ENCODE measurements around the gene HS3ST5. TPM values are rescaled to one million over a fixed set of nuclear protein-coding genes. Genes with fewer than 3 reads are reported as not detected.

Gene HS3ST5
- total RNA-seq, 1 experiment from 2014 or later = not detected

DNA sequence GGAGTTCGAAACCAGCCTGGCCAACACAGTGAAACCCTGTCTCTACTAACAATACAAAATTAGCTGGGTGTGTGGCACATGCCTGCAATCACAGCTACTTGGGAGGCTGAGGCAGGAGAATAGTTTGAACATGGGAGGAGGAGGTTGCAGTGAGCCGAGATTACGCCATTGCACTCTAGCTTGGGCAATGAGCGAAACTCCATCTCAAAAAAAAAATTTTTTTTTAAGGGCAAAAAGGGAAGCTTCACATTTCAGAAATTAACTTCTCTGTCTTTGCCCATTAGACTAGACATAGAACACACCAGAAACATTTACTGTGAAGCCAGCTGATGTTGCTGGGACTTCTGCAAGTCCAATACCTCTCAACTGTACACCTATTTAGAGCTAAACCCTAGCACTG lies 281.1 kb downstream of the HS3ST5 start:
- no TSS peak for BruUV-seq (replicated peaks)
- H3K9me2 ChIP-seq (ENCODE audit: insufficient read depth) = no peaks in the 10 kb centered on the region
- no peaks in the 10 kb centered on the region for H3K79me2 ChIP-seq (ENCODE audit: insufficient read depth, low read length)
- H3K9ac ChIP-seq (ENCODE audit: low read length) = no peak overlapping the region
- no peak overlapping the region for H3K4me3 ChIP-seq (replicated peaks in 1 of 2; ENCODE audit: low read depth in 1 of 2, low read length in 2 of 2)
- intact Hi-C loops (cut with micrococcal nuclease) = no loop called here
- no peaks in the 10 kb centered on the region for H3K4me1 ChIP-seq (ENCODE audit: control insufficient read depth in 1 of 2, insufficient read depth in 2 of 2, low read length in 2 of 2)
- H3K36me3 ChIP-seq (ENCODE audit: control insufficient read depth in 1 of 2, insufficient read depth in 2 of 2, low read length in 2 of 2) = no peaks in the 10 kb centered on the region
- no peaks in the 10 kb centered on the region for H3K27me3 ChIP-seq (ENCODE audit: insufficient read depth, low read length)
- H3K9me3 ChIP-seq (ENCODE audit: control insufficient read depth in 1 of 2, insufficient read depth in 1 of 2, low read depth in 1 of 2, low read length in 2 of 2) = no peaks in the 10 kb centered on the region
- ChIA-PET RAD21 (ENCODE audit: low non-redundant PET in 1 of 2, low total read pairs in 2 of 2, uncharacterized antibody in 2 of 2, unreplicated experiment in 2 of 2) (no interaction called here), CTCF (interaction anchor here (1.7 kb wide), 1 partner anchor 67 kb away, joined by 9 read pairs; no protein-coding TSS in a partner anchor), POLR2A (no interaction called here)
- H3K4me2 ChIP-seq (ENCODE audit: low read length) = no peak overlapping the region
- TF ChIP-seq, protein P1, sequence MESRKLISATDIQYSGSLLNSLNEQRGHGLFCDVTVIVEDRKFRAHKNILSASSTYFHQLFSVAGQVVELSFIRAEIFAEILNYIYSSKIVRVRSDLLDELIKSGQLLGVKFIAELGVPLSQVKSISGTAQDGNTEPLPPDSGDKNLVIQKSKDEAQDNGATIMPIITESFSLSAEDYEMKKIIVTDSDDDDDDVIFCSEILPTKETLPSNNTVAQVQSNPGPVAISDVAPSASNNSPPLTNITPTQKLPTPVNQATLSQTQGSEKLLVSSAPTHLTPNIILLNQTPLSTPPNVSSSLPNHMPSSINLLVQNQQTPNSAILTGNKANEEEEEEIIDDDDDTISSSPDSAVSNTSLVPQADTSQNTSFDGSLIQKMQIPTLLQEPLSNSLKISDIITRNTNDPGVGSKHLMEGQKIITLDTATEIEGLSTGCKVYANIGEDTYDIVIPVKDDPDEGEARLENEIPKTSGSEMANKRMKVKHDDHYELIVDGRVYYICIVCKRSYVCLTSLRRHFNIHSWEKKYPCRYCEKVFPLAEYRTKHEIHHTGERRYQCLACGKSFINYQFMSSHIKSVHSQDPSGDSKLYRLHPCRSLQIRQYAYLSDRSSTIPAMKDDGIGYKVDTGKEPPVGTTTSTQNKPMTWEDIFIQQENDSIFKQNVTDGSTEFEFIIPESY (IDR thresholded peaks at IDR 0.05; ENCODE audit: extremely low read depth, insufficient replicate concordance, low read length) = no peak
- TF ChIP-seq, protein P2, sequence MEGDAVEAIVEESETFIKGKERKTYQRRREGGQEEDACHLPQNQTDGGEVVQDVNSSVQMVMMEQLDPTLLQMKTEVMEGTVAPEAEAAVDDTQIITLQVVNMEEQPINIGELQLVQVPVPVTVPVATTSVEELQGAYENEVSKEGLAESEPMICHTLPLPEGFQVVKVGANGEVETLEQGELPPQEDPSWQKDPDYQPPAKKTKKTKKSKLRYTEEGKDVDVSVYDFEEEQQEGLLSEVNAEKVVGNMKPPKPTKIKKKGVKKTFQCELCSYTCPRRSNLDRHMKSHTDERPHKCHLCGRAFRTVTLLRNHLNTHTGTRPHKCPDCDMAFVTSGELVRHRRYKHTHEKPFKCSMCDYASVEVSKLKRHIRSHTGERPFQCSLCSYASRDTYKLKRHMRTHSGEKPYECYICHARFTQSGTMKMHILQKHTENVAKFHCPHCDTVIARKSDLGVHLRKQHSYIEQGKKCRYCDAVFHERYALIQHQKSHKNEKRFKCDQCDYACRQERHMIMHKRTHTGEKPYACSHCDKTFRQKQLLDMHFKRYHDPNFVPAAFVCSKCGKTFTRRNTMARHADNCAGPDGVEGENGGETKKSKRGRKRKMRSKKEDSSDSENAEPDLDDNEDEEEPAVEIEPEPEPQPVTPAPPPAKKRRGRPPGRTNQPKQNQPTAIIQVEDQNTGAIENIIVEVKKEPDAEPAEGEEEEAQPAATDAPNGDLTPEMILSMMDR (IDR thresholded peaks at IDR 0.05 in 2 of 3, conservative IDR thresholded peaks at IDR 0.05 in 1 of 3; ENCODE audit: borderline replicate concordance in 1 of 3, insufficient read depth in 1 of 3, low read depth in 2 of 3, low read length in 2 of 3) = no peak
- no peak for TF ChIP-seq EZH2phosphoT487 (IDR thresholded peaks at IDR 0.05; ENCODE audit: borderline replicate concordance)
- no peak for TF ChIP-seq EZH2 (IDR thresholded peaks at IDR 0.05)
- TF ChIP-seq ZFX (IDR thresholded peaks at IDR 0.05) = no peak
- TF ChIP-seq EGR1 (IDR thresholded peaks at IDR 0.05; ENCODE audit: low read depth) = no peak
- TF ChIP-seq CEBPB (IDR thresholded peaks at IDR 0.05; ENCODE audit: low read depth) = no peak
- TF ChIP-seq ZNF274 (IDR thresholded peaks at IDR 0.05; ENCODE audit: low read depth, low read length) = no peak
- no peak for TF ChIP-seq SP1 (IDR thresholded peaks at IDR 0.05; ENCODE audit: low read depth)
- no peak for TF ChIP-seq POLR2A (IDR thresholded peaks at IDR 0.05; ENCODE audit: borderline replicate concordance, extremely low read depth, insufficient read depth, insufficient read length)
- TF ChIP-seq TCF7L2 (IDR thresholded peaks at IDR 0.05; ENCODE audit: borderline replicate concordance, extremely low read depth, insufficient read depth, insufficient read length) = no peak
- TF ChIP-seq, protein P3, sequence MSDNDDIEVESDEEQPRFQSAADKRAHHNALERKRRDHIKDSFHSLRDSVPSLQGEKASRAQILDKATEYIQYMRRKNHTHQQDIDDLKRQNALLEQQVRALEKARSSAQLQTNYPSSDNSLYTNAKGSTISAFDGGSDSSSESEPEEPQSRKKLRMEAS (IDR thresholded peaks at IDR 0.05) = no peak
- TF ChIP-seq, protein P4, sequence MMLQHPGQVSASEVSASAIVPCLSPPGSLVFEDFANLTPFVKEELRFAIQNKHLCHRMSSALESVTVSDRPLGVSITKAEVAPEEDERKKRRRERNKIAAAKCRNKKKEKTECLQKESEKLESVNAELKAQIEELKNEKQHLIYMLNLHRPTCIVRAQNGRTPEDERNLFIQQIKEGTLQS (IDR thresholded peaks at IDR 0.05) = no peak
- TF ChIP-seq RAD21 (IDR thresholded peaks at IDR 0.05; ENCODE audit: low read depth) = no peak
- TF ChIP-seq POLR2AphosphoS5 (IDR thresholded peaks at IDR 0.05; ENCODE audit: low read depth, low read length) = no peak
- TF ChIP-seq, protein P5, sequence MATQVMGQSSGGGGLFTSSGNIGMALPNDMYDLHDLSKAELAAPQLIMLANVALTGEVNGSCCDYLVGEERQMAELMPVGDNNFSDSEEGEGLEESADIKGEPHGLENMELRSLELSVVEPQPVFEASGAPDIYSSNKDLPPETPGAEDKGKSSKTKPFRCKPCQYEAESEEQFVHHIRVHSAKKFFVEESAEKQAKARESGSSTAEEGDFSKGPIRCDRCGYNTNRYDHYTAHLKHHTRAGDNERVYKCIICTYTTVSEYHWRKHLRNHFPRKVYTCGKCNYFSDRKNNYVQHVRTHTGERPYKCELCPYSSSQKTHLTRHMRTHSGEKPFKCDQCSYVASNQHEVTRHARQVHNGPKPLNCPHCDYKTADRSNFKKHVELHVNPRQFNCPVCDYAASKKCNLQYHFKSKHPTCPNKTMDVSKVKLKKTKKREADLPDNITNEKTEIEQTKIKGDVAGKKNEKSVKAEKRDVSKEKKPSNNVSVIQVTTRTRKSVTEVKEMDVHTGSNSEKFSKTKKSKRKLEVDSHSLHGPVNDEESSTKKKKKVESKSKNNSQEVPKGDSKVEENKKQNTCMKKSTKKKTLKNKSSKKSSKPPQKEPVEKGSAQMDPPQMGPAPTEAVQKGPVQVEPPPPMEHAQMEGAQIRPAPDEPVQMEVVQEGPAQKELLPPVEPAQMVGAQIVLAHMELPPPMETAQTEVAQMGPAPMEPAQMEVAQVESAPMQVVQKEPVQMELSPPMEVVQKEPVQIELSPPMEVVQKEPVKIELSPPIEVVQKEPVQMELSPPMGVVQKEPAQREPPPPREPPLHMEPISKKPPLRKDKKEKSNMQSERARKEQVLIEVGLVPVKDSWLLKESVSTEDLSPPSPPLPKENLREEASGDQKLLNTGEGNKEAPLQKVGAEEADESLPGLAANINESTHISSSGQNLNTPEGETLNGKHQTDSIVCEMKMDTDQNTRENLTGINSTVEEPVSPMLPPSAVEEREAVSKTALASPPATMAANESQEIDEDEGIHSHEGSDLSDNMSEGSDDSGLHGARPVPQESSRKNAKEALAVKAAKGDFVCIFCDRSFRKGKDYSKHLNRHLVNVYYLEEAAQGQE (IDR thresholded peaks at IDR 0.05; ENCODE audit: low read depth) = no peak
- no peak for TF ChIP-seq JUND (IDR thresholded peaks at IDR 0.05)
- no peak for TF ChIP-seq CBX3 (IDR thresholded peaks at IDR 0.05; ENCODE audit: low read depth)
- ATAC-seq (no peak), DNase-seq (ENCODE audit: low read depth, low spot score) (no peak)
- H2AFZ ChIP-seq (ENCODE audit: low read depth, low read length, poor library complexity, severe bottlenecking) = no peak overlapping the region
- no peaks in the 10 kb centered on the region for H4K20me1 ChIP-seq (ENCODE audit: insufficient read depth)
- H3K27ac ChIP-seq (ENCODE audit: low read depth, low read length) = no peak overlapping the region

Data from HCT116 (cell line).